GM18951 (cell line): ENCODE measurements around the gene GJA1.
"Not testable (repeated sequence)": the region's sequence is repeated elsewhere in the genome, so short reads cannot be mapped to it uniquely, and the experiment has no call there.

Source experiments
- POLR2A ChIP-seq: IDR thresholded peaks from 4 replicates; pipeline ENCODE4 v1.6.1; 2011; ENCODE audit warnings: mild to moderate bottlenecking; ENCODE audit not compliant: insufficient read length, insufficient read depth; ENCODE audit errors: extremely low read depth
- in situ Hi-C: fragments of 300-500 bp; cut with MboI; formaldehyde crosslinking; loops from one replicate; pipeline ENCODE4 v1.12.0; 2022; ENCODE audit warnings: low sequenced_read_pairs, mixed read lengths, inconsistent platforms; ENCODE audit not compliant: unreplicated experiment

GJA1 gene

DNA sequence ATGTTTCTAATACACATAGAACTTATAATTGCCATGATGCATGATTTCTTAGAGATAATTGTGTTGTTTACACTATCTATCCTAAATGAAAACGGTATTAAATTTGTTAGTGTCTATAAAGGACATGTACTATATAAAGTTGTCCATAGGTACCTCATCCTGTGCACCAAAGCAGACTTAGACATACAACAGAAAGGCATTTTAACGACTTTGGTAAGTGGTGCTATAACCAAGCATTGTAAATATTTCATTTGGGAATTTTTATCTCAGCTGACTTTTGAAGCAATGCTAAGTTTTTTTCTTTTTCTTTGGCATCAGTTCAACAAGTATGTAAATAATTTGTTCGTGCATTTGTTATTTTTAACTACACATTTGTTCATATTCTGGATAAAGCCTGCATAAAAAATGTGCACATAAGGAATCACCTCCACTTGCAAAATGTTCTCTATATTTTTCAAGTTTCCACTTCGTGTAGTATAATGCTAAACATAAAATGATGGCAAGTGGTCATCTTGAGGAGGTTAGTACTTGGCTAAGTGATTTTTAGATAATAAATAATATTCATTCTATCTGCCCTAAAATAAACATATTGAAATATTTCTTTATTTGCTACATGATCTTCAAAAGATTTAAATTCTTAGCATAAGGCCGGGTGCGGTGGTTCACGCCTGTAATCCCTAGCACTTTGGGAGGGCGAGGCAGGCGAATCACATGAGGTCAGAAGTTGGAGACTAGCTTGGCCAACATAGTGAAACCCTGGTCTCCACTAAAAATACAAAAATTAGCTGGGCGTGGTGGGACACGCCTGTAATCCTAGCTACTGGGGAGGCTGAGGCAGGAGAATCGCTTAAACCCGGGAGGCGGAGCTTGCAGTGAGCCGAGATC is 6.3 kb upstream of the GJA1 start:
- no peak for TF ChIP-seq POLR2A
- in situ Hi-C loops = no loop called here

DNA sequence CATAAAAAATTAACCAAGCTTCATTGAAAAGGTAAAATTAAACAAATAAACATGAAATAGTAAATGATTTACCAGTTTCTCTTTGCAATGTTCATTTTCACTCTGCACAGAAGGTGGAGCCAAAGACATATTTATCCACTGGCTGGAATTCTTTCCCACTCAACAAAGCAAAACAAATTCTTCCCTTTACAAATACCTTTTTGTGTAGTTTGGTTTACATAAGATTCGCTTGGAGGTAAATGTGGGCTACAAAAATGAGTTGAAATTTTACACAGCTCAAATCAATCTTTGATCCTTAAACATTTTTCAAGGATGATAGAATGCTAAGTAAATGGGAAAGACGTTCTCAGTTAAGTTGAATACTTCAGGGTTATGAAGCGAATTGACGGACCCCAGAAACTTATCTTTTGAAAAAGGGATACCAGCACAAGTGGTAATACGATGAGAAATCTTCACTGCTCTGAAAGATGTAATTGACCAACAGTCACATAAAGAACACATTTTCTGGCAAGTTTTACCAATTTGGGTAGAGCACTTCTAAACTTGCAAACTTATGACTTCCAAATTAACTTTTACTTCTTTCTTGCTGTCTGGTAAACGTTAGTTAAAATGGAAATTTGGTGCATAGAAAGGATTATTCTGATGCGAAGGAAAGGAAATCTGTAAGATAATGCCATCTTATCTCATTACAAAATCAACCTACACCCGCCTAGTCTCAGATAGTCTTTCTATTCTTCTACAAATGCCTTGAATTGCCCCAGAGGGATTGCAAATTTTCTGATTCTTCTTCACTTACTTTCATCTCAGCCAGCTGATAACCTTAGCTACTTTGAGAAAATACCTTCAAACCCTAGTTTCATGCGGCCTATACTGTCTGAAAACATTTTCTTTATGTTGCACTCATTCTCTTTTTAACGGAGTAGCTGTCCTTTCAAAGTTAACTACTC is 4.7 kb upstream of the GJA1 start:
- no peak for TF ChIP-seq POLR2A
- in situ Hi-C loops = no loop called here

- in situ Hi-C loops = not testable (repeated sequence)
Observed at GRCh38 chr6:121431776-121432175, 3.7 kb upstream of the GJA1 start.

DNA sequence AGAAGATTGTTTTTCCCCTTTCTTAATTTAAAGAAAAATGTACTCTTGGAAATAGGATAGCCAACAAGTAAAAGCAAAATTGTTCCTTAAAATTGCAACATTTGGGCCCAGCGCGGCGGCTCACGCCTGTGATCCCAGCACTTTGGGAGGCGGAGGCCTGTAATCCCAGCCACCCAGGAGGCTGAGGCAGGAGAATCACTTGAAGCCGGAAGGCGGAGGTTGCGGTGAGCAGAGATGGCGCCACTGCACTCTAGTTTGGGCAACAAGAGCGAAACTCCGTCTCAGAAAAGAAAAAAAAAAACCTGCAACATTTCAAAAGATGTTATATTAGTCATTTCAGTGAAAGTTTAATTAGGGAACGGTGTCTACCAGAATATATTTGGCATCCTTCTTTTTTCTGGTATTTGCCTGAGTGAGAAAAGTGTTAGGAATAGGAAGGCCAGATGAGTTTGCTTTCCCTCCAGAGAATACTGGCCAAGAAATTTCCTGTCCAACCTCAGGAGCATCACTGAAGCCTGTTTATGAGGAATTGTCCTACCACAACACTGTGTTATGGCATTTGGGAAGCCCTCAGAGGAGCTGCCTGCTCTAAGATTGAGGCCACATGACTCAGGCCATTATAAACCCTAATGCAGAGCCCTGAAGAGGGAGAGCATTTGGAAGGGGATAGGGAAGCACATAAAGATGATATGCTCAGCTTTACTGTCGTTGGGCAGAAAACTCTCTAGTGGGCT is 1.2 kb upstream of the GJA1 start:
- in situ Hi-C loops = no loop called here
- no peak for TF ChIP-seq POLR2A

GRCh38 chr6:121436274-121436857 is 920 bp downstream of the GJA1 start:
- in situ Hi-C loops = no loop called here
- no peak for TF ChIP-seq POLR2A

DNA sequence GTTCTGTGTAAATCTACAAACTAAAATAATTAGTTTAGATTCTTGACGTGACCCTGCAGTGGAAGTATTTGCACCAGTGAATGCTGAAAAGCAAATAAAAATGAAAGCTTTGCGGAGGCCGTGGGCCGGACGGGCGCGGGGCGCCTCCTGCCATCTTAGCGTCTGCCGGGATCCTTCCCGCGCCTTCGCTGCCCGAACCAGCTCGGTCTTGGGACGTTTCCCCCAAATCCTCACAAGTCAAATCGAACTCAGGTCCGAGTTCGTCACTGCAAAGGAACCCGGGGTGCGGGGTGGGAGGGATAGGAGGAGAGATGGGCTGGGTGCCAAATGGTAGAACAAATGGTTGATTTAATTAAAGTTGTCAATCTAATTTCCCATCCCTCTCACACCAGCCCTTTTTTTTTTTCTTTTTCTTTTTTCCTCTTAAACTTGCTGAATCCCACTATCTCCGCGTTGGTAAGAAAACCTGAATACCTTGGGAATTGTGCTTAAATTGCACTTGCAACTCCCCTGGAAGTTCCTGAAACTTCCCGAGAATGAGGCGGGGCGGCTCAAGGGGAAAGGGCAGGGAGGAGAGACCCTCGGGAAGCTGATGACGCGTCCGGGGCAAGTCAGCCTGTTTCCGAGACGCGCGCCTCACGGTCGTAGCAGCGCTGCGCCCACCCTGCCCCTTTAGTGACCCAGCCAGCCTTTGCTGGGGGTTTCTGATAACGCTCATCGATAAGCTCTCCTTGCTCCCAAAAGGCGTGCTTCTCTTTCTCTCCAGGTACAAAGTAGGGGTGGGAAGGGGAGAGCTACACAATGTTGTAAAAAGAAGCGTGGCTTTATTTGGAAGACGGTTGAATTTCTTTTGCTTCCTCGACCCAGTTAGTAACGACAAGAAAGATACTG is 1.8 kb downstream of the GJA1 start:
- no peak for TF ChIP-seq POLR2A
- in situ Hi-C loops = no loop called here

DNA sequence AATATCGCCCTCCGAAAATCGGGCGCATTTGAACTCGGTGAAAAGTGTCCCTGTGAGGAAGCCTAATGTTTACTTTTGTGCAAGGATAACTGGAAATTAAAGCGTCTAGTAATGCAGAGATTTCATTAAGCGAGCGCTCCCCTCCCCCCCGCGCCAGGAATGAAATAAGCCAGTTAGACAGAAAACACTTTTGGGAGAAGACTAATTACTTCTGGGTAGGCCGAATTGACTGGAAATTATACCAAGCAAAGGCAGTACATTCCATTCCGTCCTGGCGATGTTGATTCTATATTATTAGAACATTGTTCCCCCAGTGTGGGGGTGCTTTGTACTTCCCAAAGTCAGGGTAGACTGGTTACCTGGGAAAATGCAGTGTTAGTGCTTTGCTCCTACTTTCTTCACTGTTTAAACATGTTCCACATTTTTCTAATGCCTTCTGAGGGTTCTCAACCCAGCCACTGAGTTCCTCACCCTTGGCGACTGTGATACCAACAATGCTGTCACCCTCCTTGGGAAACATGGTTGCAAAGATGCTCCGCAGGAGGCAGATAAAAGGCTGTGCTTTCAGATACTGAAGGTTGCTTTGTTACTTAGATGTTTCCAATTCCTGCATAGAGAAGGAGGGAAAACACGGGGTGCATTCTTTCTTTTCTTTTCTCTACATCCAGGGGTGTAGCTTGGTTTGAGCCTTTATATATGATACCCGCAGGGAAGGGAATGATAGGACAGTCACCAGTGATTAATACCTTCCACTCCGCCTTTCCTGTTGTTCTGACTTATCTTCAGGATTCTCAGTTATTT is 2.6 kb downstream of the GJA1 start:
- TF ChIP-seq POLR2A = no peak
- in situ Hi-C loops = no loop called here

DNA sequence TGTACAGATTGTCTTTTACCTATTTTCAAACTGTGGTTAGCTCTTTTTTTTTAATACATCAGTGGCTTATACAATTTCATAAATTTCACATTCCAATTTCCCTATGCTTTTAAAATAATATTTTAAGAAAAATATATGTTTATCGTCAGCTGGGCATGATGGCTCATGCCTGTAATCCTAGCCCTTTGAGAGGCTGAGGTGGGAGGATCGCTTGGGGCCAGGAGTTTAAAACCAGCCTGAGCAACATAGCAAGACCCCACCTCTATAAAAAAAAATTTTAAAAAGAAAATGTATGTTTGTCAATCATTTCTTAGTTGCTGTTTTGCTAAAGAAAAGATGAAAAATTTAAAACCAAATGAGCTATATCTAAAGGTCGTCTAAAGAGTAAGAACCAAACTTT is 3.4 kb downstream of the GJA1 start:
- no peak for TF ChIP-seq POLR2A
- in situ Hi-C loops = no loop called here

DNA sequence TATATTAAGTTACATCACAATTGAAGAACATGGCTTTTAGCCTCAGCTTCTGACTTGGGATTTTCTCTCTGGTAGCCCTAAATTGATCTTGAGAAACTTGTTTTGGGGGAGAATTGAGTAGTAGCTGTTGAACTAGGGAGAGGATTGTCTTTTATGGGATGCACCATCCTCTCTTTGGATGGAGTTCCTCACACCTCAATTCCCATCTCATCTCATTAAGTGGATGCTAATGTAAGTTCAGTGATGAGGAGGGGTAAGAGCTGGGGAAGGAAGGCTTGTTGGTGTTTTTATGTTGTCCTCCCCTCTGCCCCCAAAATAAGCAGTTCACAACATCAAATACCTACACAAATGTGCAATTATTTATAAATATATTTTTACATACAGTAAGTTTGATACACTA is 4.0 kb downstream of the GJA1 start:
- in situ Hi-C loops = no loop called here
- no peak for TF ChIP-seq POLR2A

- TF ChIP-seq POLR2A = no peak
- in situ Hi-C loops = no loop called here
Observed at GRCh38 chr6:121439926-121440325, 4.5 kb downstream of the GJA1 start.

DNA sequence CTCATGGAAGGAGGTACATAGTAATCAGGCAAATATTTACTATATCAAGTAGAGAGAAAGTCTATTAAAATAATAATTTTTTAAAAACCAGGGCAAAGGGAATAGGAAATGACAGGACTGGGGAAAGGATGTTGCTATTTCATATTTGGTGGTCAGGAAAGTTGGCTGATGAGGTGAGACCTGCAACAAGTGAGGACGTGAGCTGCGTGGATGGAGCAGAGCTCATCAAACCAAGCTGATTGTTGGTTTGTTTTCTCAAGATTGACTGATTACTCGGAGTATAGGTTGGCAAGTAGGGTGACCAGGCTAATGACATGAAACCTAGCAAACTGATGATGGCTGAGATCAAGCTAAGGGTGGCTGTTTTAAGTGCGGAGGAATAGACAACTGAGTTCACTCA is 6.0 kb downstream of the GJA1 start:
- TF ChIP-seq POLR2A = no peak
- in situ Hi-C loops = no loop called here
